Calu3 (cell line): ENCODE results near the gene RPL13A. TPM values are rescaled to one million over a fixed set of nuclear protein-coding genes. Genes with fewer than 3 reads are reported as not detected.

Experiments
- BruUV-seq: library from RNA; stranded (reverse); fragments of 400-500 nt; replicated peaks from 2 replicates; lab custom pipeline; 2021; lab: Mats Ljungman, UMichigan
- CTCF ChIA-PET: fragments of 300-600 bp; sonication (Branson Sonifier 250); formaldehyde crosslinking; loops from one replicate; lab custom pipeline; 2022; ENCODE audit warnings: antibody characterized with exemption; lab: Charles Lee
- DNase-seq: peaks from one replicate; pipeline ENCODE4 v3.0.0; 2022
- H3K27ac Mint-ChIP-seq: one replicate; pipeline ENCODE4 v1.8.0; 2022; ENCODE audit warnings: mixed read lengths; ENCODE audit not compliant: unreplicated experiment
- H3K27me3 Mint-ChIP-seq: one replicate; pipeline ENCODE4 v1.8.0; 2022; ENCODE audit warnings: mixed read lengths; ENCODE audit not compliant: unreplicated experiment
- H3K36me3 Mint-ChIP-seq: one replicate; pipeline ENCODE4 v1.8.0; 2022; ENCODE audit warnings: mild to moderate bottlenecking, moderate library complexity, mixed read lengths; ENCODE audit not compliant: insufficient read depth, unreplicated experiment
- H3K4me1 Mint-ChIP-seq: one replicate; pipeline ENCODE4 v1.8.0; 2022; ENCODE audit warnings: mild to moderate bottlenecking, low read depth, mixed read lengths; ENCODE audit not compliant: unreplicated experiment
- H3K4me3 Mint-ChIP-seq: one replicate; pipeline ENCODE4 v1.8.0; 2022; ENCODE audit warnings: mild to moderate bottlenecking, low read depth, moderate library complexity, mixed read lengths; ENCODE audit not compliant: unreplicated experiment
- H3K9me3 Mint-ChIP-seq: one replicate; pipeline ENCODE4 v1.8.0; 2022; ENCODE audit warnings: low read depth, mixed read lengths; ENCODE audit not compliant: unreplicated experiment
- intact Hi-C: fragments of 100-400 bp; cut with micrococcal nuclease; formaldehyde crosslinking; loops from one replicate; pipeline ENCODE4 v1.10.0; 2022; ENCODE audit not compliant: unreplicated experiment
- total RNA-seq: library from RNA; stranded (reverse); gene quantifications from 2 replicates; pipeline ENCODE4 v1.2.3, GENCODE V29; 2022
- TF ChIP-seq, protein P1 (sequence below): fragments of 200-600 bp; IDR thresholded peaks from one replicate; pipeline ENCODE4 v1.8.0; 2022; ENCODE audit warnings: antibody characterized with exemption; ENCODE audit not compliant: unreplicated experiment

RPL13A gene
- total RNA-seq, 1 experiment from 2014 or later: 1,993 TPM

DNA sequence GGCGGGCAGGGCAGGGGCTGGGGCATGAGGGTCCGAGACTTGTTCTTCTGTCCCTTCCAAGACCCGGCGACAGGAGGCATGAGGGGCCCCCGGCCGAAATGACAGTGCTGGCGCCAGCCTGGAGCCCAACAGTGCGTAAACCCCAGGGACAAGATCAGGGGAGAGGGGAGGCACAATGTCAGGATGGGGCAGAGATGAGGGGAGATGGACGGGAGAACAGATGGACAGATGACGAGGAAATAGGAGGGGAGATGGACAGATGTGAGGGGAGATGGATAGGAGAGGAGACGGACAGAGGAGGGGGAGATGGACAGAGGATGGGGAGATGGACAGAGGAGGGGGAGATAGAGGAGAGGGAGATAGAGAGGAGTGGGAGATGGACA is 12.9 kb upstream of the RPL13A start:
- Mint-ChIP-seq H3K27me3 (peaks cover 27% of the 10 kb centered on the region), H3K27ac (no peak overlapping the region), H3K4me3 (peak overlapping the region; percentile 71), H3K36me3 (peaks cover 7% of the 10 kb centered on the region), H3K4me1 (no peaks in the 10 kb centered on the region), H3K9me3 (no peaks in the 10 kb centered on the region)
- DNase-seq: no peak
- TF ChIP-seq, protein P1, sequence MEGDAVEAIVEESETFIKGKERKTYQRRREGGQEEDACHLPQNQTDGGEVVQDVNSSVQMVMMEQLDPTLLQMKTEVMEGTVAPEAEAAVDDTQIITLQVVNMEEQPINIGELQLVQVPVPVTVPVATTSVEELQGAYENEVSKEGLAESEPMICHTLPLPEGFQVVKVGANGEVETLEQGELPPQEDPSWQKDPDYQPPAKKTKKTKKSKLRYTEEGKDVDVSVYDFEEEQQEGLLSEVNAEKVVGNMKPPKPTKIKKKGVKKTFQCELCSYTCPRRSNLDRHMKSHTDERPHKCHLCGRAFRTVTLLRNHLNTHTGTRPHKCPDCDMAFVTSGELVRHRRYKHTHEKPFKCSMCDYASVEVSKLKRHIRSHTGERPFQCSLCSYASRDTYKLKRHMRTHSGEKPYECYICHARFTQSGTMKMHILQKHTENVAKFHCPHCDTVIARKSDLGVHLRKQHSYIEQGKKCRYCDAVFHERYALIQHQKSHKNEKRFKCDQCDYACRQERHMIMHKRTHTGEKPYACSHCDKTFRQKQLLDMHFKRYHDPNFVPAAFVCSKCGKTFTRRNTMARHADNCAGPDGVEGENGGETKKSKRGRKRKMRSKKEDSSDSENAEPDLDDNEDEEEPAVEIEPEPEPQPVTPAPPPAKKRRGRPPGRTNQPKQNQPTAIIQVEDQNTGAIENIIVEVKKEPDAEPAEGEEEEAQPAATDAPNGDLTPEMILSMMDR: no peak
- BruUV-seq: no TSS peak
- intact Hi-C loops: no loop called here
- CTCF ChIA-PET: no interaction called here

DNA sequence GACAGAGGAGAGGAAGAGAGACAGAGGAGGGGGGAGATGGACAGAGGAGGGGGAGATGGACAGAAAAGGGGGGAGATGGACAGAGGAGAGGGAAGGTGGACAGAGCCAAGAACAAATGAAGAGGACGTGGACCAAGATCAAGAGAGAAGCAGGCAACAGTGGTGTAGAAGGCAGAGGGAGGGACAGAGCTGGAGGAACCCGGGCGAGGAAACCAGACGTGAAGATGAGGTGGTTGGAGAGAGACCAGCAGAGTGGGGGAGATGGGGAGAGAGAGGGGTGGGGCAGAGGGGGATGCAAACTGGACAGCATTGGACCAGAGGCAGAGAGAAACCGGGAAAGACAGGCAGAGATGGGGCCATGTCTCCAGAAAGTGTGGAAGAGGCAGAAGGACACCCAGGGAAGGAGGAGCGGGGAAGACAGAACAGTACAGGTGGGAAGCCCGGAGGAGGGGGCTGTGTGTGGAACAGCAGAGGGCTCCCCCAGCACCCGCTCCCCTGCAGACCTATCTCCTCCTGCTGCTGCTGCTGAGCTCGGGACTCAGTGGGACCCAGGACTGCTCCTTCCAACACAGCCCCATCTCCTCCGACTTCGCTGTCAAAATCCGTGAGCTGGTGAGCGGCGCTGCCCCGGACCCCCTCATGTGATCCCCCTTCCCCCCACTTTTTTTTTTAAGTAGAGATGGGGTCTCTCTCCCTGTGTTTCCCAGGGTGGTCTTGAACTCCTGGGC is 12.1 kb upstream of the RPL13A start:
- BruUV-seq: no TSS peak
- Mint-ChIP-seq H3K27ac (no peak overlapping the region), H3K27me3 (peaks cover 27% of the 10 kb centered on the region), H3K4me3 (no peak overlapping the region), H3K4me1 (no peaks in the 10 kb centered on the region), H3K36me3 (peaks cover 7% of the 10 kb centered on the region), H3K9me3 (no peaks in the 10 kb centered on the region)
- no peak for DNase-seq
- TF ChIP-seq, protein P1: no peak
- intact Hi-C loops: no loop called here
- CTCF ChIA-PET: no interaction called here

- DNase-seq: no peak
- CTCF ChIA-PET: no interaction called here
- no peaks in the 10 kb centered on the region for H3K9me3 Mint-ChIP-seq
Measured at GRCh38 chr19:49475995-49476880, 11.2 kb upstream of the RPL13A start.

DNA sequence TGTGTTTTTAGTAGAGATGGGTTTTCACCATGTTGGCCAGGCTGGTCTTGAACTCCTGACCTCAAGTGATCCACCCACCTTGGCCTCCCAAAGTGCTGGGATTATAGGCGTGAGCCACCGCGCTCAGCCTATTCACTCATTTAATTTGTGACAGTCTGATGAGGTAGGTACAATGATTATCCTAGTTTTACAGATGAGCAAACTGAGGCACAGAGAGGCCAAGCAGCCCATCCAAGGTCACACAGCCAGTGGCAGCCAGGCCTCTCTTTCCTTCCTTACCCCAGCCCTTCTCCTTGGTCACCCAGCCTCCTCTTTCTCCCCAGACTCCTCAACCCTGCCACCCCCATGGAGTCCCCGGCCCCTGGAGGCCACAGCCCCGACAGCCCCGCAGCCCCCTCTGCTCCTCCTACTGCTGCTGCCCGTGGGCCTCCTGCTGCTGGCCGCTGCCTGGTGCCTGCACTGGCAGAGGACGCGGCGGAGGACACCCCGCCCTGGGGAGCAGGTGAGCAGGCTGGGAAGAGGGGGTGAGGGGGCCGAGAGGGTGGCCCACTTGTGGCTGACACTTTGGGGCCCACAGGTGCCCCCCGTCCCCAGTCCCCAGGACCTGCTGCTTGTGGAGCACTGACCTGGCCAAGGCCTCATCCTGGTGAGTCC is 7.3 kb upstream of the RPL13A start:
- CTCF ChIA-PET: interaction anchor here (0.6 to 0.7 kb wide), 3 partner anchors 30 to 529 kb away, joined by 3 to 7 read pairs (median 4); no protein-coding TSS in a partner anchor

More at GRCh38 chr19:49475995-49476880, 11.2 kb upstream of the RPL13A start:
- BruUV-seq: no TSS peak
- intact Hi-C loops: no loop called here
- no peak overlapping the region for H3K27ac Mint-ChIP-seq
- peaks cover 7% of the 10 kb centered on the region for H3K36me3 Mint-ChIP-seq
- TF ChIP-seq, protein P1: no peak
- peaks cover 27% of the 10 kb centered on the region for H3K27me3 Mint-ChIP-seq
- H3K4me3 Mint-ChIP-seq: no peak overlapping the region
- H3K4me1 Mint-ChIP-seq: no peaks in the 10 kb centered on the region

More for the DNA sequence above, 7.3 kb upstream of the RPL13A start:
- no TSS peak for BruUV-seq
- Mint-ChIP-seq H3K36me3 (no peaks in the 10 kb centered on the region), H3K9me3 (no peaks in the 10 kb centered on the region), H3K27me3 (peaks cover 15% of the 10 kb centered on the region), H3K4me3 (no peak overlapping the region), H3K27ac (no peak overlapping the region), H3K4me1 (no peaks in the 10 kb centered on the region)
- DNase-seq: no peak
- intact Hi-C loops: no loop called here
- TF ChIP-seq, protein P1: no peak
